C4-2B (cell line): ENCODE measurements around the gene LRRFIP1.

ENCODE experiments used
- H3K27ac ChIP-seq: fragments of 450-650 bp; 2 replicates; pipeline ENCODE4 v1.5.1; 2017
- ZFX ChIP-seq: fragments of 450-650 bp; IDR thresholded peaks from 2 replicates; pipeline ENCODE4 v1.6.1; 2017
- TF ChIP-seq, protein P1 (sequence below): fragments of 450-650 bp; conservative IDR thresholded peaks from 2 replicates; pipeline ENCODE4 v1.5.1; 2017; ENCODE audit warnings: mild to moderate bottlenecking

Gene LRRFIP1

DNA sequence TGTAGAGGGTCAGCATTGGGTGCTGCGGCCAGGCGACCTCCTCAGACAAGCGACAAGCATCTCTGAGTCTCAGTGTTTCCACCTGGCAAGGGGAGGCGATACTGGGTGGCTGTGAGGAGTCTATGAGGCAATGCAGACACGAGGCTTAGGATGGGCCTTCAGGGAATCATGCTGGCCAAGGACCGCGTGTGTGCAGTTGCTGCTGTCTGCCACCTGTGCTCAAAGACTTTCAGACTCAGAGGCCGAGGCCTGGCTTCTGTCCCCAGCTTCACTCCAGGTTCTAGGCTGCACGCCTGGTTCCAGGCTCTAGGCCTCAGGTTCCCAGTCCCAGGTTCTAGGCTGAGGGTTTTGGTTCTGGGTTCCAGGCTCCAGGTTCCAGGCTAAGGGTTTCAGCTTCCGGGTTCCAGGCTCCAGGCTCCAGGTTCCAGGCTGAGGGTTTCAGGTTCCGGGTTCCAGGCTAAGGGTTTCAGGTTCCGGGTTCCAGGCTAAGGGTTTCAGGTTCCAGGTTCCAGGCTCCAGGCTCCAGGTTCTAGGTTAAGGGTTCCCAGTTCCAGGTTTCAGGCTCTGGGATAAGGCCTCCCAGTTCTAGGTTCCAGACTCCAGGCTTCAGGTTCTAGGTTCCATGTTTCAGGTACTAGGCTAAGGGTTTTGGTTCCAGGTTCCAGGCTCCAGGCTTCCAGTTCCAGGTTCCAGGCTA is 14.8 kb downstream of the LRRFIP1 start:
- TF ChIP-seq, protein P1, sequence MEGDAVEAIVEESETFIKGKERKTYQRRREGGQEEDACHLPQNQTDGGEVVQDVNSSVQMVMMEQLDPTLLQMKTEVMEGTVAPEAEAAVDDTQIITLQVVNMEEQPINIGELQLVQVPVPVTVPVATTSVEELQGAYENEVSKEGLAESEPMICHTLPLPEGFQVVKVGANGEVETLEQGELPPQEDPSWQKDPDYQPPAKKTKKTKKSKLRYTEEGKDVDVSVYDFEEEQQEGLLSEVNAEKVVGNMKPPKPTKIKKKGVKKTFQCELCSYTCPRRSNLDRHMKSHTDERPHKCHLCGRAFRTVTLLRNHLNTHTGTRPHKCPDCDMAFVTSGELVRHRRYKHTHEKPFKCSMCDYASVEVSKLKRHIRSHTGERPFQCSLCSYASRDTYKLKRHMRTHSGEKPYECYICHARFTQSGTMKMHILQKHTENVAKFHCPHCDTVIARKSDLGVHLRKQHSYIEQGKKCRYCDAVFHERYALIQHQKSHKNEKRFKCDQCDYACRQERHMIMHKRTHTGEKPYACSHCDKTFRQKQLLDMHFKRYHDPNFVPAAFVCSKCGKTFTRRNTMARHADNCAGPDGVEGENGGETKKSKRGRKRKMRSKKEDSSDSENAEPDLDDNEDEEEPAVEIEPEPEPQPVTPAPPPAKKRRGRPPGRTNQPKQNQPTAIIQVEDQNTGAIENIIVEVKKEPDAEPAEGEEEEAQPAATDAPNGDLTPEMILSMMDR = no peak
- TF ChIP-seq ZFX = no peak
- no peak overlapping the region for H3K27ac ChIP-seq

DNA sequence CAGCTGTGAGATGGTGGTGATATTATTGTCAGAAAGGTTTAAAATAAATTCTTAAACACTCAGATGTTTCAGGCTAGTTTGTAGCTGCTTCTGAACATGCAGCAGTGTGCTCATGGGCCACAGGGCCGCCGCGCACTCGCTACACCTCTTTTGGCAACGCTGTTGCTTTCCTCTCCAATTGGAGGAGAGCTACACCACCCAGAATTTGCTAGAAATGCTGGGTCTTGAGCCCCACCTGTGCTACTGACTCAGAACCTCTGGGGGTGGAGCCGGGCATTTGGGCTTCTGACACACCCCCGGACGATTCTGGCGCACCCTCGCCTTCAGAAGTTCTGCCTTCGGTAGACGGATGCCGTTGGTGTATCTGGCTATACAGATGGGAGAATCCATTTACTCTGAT is 15.7 kb downstream of the LRRFIP1 start:
- TF ChIP-seq ZFX = no peak
- TF ChIP-seq, protein P1 = no peak
- no peak overlapping the region for H3K27ac ChIP-seq

DNA sequence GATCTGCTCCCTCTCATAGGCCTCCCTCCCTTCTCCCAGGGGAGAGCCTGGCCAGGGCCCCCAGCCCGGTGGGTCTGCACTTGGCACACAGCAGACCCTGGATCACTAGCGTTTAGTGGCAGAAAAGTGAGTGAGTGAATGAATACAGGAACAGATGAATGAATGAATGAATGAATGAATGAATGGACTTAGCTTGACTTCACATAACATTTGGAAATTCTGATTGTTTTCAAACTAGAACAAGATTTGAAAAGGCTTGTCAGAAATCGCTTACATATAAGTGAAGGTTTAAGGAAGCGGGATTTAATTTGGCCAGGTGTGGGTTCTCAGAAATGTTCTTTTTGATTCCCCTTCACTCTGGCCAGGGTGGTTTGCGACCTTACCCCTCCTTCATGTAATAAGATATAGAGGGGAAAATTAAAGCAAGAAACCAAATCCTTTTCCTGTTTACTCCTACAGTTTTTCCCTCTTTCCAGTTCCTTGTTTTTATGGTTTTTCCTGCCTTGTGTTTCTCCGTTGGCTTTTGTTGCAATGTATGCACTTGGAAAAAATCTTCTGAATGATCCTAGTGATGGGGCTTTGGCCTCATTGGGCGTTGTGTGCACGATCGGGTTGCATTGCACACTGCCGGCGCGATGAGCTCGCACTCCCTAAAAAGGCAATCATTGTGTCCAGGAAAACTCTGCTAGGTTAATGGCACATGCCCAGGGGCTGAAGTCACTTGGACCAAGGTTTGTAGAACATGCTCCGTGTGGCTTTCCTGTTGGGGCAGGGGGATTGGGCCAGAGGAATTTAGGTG is 16.4 kb downstream of the LRRFIP1 start:
- no peak overlapping the region for H3K27ac ChIP-seq

DNA sequence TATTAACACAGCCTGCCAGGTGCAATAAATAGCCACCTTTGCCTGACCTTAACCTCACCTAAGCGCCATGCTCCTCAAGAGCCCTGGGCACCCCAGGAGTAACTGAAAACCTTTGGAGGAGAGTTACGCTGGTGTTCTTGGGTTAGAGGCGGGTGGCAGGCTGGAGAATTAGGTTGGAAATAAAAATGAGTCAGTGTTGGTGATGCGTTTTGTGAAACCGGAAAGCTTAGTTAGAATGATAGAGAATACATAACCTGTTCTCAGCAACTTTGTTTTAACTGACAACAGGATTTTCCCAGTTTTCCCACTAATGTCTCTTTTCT is 17.0 kb downstream of the LRRFIP1 start:
- no peak overlapping the region for H3K27ac ChIP-seq
- TF ChIP-seq, protein P1 = no peak
- TF ChIP-seq ZFX = no peak

More for the DNA sequence above, 16.4 kb downstream of the LRRFIP1 start:
- TF ChIP-seq, protein P1 = no peak
- TF ChIP-seq ZFX = no peak

DNA sequence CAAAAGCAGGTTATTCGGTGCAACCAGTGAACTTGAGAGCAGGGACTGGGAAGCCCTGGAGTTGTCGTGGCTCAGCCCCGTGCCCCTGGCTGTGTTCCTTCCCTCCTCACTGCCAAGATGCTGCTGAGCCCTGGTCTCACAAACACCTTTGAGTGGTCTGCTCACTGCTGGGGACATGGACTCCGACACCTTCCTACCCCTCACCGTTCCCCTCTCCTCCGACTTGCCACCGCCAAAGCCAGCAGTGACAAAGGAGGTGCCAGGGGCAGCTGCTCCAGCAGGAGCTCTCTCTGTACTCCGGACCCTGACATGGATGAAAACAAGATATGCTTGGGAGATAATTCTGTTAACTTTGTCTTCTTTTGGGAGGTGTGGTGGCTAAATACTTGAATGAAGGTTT is 17.9 kb downstream of the LRRFIP1 start:
- no peak for TF ChIP-seq ZFX
- TF ChIP-seq, protein P1 = no peak
- no peak overlapping the region for H3K27ac ChIP-seq

DNA sequence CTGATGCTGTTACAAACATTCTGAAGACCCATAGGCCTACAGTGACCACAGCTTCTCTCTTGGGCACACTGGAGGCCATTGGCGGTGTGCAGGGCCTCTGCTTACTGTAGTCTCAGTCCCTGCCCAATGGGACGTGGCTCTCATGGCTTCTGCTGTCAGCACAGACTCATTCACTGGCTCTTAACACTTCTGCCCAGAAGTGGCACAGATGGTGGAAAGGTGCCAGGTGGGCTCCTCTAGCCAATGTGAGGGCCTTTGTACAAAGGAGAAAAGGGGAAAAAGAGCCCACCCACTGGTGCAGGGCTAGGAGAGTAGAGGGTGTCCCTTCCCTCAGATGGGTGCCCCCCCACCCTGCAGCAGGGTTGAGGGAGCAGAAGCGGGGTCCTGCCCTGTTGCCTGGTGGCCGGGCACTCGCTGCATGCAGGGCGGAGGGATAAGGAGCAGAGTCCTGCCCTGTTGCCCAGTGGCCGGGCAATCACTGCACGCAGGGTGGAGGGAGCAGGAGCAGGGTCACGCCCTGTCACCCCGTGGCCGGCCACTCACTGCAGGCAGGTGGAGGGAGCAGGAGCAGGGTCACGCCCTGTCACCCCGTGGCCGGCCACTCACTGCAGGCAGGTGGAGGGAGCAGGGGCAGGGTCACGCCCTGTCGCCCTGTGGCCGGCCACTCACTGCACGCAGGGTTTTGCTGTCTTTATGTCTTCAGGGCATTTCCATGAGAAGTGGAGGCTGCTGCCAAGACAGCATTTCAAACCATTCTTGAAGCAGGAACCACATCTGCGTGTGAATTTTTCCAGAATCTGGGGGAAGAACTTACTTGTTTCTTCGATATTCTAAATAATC is 20.0 kb downstream of the LRRFIP1 start:
- no peak for TF ChIP-seq ZFX
- TF ChIP-seq, protein P1 = no peak

DNA sequence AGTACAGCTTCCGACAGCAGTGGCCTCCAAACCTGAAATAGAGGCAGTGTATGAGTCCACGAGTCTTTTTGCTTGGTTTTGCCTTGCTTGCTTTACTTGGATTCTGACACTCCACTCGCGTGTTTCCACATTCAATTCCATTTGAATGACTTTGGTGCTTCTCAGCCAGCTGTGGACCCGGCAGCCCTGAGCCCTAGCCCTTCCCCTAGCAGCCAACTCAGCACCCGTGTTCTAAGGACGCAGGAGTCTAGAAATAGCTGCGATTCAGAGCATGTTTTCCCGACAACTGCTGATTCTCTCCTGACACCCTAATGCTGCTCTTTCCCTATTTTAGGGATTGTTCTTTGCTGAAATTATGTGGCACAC is 20.6 kb downstream of the LRRFIP1 start:
- no peak for TF ChIP-seq ZFX
- TF ChIP-seq, protein P1 = no peak
- H3K27ac ChIP-seq = no peak overlapping the region

More for the DNA sequence above, 20.0 kb downstream of the LRRFIP1 start:
- no peak overlapping the region for H3K27ac ChIP-seq
